ENCODE data around the gene GAL.

The GAL gene

DNA sequence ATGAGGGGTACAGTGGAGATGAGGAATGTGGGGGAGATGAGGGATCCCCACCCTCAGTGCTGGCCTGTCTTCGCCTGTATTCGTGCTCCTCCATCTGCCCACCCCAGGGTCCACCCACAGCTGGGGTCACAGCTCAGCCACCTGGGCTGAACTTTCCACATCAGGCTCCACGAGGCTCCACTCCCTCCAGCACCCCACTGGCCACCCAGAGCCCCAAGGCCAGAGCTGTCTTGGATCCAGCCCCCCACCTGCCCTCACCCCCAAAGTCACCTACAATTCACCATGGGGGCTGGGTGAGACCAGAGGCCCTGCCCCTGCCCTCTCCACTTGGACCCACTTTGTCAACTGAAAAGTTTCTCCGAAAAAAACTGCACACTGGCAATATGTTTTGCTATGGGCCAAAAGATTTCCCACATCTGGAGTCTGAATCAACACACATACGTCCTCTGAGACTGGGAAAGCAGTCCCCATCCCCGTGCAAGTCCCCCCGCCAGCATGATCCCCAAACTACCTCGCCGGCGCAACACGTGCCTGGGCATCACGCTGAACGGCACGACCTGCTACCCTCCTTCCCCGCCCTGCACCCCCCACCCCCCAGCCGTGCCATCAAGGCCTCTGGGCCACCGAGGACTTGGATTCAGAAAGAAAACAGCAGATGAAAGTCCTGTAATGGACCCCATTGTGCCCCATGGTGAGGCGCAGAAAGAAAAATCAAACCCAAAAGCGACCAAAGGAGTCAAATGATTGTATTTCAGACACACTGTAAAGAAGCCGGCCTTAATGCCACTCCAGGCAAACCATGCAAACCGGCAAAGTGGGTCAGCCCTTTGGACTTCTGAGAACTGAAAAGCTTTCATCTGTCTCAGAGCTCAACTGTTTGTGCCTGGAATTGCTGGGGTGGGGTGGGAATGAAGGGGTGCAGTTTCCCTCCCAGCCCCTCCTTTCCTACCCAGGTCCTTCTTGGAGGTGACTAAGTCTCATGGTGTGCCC is 16.5 kb upstream of the GAL start:
- Histone ChIP-seq H3K9me3 (ENCODE audit: insufficient read depth, low read depth, low read length) (no peaks in the 10 kb centered on the region), H3K79me2 (ENCODE audit: insufficient read depth, low read length) (no peaks in the 10 kb centered on the region), H2AFZ (ENCODE audit: low read length) (no peak overlapping the region), H3K27me3 (ENCODE audit: insufficient read depth, low read length, poor library complexity, severe bottlenecking) (no peaks in the 10 kb centered on the region), H3K36me3 (ENCODE audit: insufficient read depth, low read length) (no peaks in the 10 kb centered on the region), H3K4me3 (ENCODE audit: low read length, poor library complexity, severe bottlenecking) (no peak overlapping the region), H3K9me2 (replicated peaks; ENCODE audit: low read depth, low read length) (no peaks in the 10 kb centered on the region), H3K9ac (ENCODE audit: low read depth, low read length, poor library complexity, severe bottlenecking) (no peak overlapping the region), H3F3A (ENCODE audit: low read depth) (no peaks in the 10 kb centered on the region), H3K4me2 (ENCODE audit: low read depth, low read length, poor library complexity, severe bottlenecking) (no peak overlapping the region), H3K4me1 (ENCODE audit: insufficient read depth, low read length, poor library complexity, severe bottlenecking) (no peaks in the 10 kb centered on the region), H4K20me1 (ENCODE audit: insufficient read depth, low read length, poor library complexity, severe bottlenecking) (no peaks in the 10 kb centered on the region)
- TF ChIP-seq, protein P1, sequence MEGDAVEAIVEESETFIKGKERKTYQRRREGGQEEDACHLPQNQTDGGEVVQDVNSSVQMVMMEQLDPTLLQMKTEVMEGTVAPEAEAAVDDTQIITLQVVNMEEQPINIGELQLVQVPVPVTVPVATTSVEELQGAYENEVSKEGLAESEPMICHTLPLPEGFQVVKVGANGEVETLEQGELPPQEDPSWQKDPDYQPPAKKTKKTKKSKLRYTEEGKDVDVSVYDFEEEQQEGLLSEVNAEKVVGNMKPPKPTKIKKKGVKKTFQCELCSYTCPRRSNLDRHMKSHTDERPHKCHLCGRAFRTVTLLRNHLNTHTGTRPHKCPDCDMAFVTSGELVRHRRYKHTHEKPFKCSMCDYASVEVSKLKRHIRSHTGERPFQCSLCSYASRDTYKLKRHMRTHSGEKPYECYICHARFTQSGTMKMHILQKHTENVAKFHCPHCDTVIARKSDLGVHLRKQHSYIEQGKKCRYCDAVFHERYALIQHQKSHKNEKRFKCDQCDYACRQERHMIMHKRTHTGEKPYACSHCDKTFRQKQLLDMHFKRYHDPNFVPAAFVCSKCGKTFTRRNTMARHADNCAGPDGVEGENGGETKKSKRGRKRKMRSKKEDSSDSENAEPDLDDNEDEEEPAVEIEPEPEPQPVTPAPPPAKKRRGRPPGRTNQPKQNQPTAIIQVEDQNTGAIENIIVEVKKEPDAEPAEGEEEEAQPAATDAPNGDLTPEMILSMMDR (conservative IDR thresholded peaks at IDR 0.05; ENCODE audit: low read length) = no peak
- no peak for TF ChIP-seq EZH2phosphoT487 (IDR thresholded peaks at IDR 0.05; ENCODE audit: borderline replicate concordance)

DNA sequence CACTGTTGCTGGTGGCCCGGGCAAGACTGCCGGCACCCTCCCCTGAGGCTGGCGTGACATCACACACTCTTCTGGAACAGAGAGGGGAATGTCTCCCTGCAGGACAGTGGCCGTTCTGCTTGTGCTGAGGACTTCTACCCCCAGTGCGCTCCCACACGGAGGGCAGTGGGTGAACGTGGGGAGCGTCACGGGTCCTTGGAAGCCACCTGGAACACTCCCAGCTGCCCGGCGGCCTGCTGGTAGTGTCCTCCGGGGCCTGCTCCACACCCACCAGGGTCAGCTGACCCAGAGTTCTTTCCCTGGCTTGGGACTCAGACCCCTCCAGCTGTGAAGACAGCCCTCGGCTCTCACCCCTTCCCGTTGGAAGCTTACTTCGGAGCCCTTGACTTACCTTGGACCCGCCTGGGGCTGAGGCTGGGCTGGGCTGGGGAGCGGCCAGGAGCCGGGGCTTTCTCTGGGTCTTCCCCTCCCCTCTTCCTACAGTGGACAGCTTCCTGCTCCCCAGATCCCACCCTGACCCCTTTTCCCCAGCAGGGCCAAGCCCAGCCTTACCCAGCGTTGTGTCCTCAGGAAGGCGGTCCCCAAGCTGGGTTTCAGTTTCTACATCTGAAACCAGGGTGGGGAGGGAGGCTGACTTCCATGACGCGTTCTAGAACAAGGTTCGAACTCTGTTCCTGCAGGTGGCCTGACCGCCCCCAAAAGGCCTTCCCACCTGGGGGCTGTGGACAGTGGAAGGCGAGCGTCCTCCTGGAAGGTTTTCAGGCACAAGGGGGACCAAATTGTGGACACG is 14.8 kb upstream of the GAL start:
- Histone ChIP-seq H4K20me1 (ENCODE audit: insufficient read depth, low read length, poor library complexity, severe bottlenecking) (no peaks in the 10 kb centered on the region), H2AFZ (ENCODE audit: low read length) (no peak overlapping the region), H3K4me2 (ENCODE audit: low read depth, low read length, poor library complexity, severe bottlenecking) (no peak overlapping the region), H3K4me1 (ENCODE audit: insufficient read depth, low read length, poor library complexity, severe bottlenecking) (no peaks in the 10 kb centered on the region), H3K79me2 (ENCODE audit: insufficient read depth, low read length) (no peaks in the 10 kb centered on the region), H3K9ac (ENCODE audit: low read depth, low read length, poor library complexity, severe bottlenecking) (no peak overlapping the region), H3K9me2 (replicated peaks; ENCODE audit: low read depth, low read length) (no peaks in the 10 kb centered on the region), H3K36me3 (ENCODE audit: insufficient read depth, low read length) (no peaks in the 10 kb centered on the region), H3K27me3 (ENCODE audit: insufficient read depth, low read length, poor library complexity, severe bottlenecking) (no peaks in the 10 kb centered on the region), H3K4me3 (ENCODE audit: low read length, poor library complexity, severe bottlenecking) (no peak overlapping the region), H3F3A (ENCODE audit: low read depth) (no peaks in the 10 kb centered on the region), H3K9me3 (ENCODE audit: insufficient read depth, low read depth, low read length) (no peaks in the 10 kb centered on the region)
- TF ChIP-seq, protein P1 (conservative IDR thresholded peaks at IDR 0.05; ENCODE audit: low read length) = no peak
- TF ChIP-seq EZH2phosphoT487 (IDR thresholded peaks at IDR 0.05; ENCODE audit: borderline replicate concordance) = no peak

DNA sequence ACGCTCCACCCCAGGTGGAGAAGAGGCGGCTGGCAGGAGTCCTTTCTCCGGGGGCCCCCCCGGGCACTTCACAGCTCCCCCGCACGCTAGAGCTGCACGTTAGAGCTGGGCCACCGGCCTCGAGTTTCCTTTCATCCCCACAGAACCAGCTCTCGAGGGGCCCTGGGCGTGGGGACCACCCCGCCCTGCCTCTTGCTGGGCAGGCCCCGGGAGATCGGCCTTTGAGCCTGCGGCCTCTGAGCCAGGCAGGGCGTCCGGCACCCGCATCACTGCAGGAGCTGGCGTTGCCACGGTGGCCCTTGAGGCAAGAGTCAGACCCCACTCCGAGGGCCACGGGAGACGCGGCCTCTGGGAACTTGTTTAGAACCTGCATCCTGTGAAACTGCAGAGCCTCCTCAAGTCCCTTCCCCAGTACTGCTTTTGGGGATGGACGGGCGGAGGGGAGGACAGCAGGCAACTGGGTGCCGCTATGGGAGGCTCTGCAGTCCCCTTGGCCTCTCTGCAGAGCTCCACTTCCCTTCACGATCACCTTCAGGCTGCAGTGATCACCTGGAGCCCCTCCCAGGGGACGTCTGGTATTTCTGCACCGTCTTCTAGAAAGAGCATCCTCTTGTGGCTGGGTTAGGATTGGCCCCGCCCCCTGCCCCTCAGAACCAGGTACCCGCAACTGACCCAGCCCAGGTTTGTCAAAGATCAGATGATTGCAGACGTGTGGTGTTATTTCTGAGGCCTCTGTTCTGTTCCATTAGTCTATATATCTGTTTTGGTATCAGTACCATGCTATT is 13.9 kb upstream of the GAL start:
- H2AFZ ChIP-seq (ENCODE audit: low read length) = no peak overlapping the region
- no peak for TF ChIP-seq EZH2phosphoT487 (IDR thresholded peaks at IDR 0.05; ENCODE audit: borderline replicate concordance)
- TF ChIP-seq, protein P1 (conservative IDR thresholded peaks at IDR 0.05; ENCODE audit: low read length) = no peak
- no peaks in the 10 kb centered on the region for H3K9me2 ChIP-seq (replicated peaks; ENCODE audit: low read depth, low read length)
- no peaks in the 10 kb centered on the region for H3K36me3 ChIP-seq (ENCODE audit: insufficient read depth, low read length)
- no peaks in the 10 kb centered on the region for H3F3A ChIP-seq (ENCODE audit: low read depth)
- H3K4me3 ChIP-seq (ENCODE audit: low read length, poor library complexity, severe bottlenecking) = no peak overlapping the region
- no peaks in the 10 kb centered on the region for H4K20me1 ChIP-seq (ENCODE audit: insufficient read depth, low read length, poor library complexity, severe bottlenecking)
- H3K4me1 ChIP-seq (ENCODE audit: insufficient read depth, low read length, poor library complexity, severe bottlenecking) = no peaks in the 10 kb centered on the region
- H3K4me2 ChIP-seq (ENCODE audit: low read depth, low read length, poor library complexity, severe bottlenecking) = no peak overlapping the region
- H3K79me2 ChIP-seq (ENCODE audit: insufficient read depth, low read length) = no peaks in the 10 kb centered on the region
- H3K9me3 ChIP-seq (ENCODE audit: insufficient read depth, low read depth, low read length) = no peaks in the 10 kb centered on the region
- no peak overlapping the region for H3K9ac ChIP-seq (ENCODE audit: low read depth, low read length, poor library complexity, severe bottlenecking)
- H3K27me3 ChIP-seq (ENCODE audit: insufficient read depth, low read length, poor library complexity, severe bottlenecking) = no peaks in the 10 kb centered on the region
